Measurements from ENCODE around the gene STRIP2.
"Not testable (repeated sequence)": the region's sequence is repeated elsewhere in the genome, so short reads cannot be mapped to it uniquely, and the experiment has no call there.

STRIP2 gene

DNA sequence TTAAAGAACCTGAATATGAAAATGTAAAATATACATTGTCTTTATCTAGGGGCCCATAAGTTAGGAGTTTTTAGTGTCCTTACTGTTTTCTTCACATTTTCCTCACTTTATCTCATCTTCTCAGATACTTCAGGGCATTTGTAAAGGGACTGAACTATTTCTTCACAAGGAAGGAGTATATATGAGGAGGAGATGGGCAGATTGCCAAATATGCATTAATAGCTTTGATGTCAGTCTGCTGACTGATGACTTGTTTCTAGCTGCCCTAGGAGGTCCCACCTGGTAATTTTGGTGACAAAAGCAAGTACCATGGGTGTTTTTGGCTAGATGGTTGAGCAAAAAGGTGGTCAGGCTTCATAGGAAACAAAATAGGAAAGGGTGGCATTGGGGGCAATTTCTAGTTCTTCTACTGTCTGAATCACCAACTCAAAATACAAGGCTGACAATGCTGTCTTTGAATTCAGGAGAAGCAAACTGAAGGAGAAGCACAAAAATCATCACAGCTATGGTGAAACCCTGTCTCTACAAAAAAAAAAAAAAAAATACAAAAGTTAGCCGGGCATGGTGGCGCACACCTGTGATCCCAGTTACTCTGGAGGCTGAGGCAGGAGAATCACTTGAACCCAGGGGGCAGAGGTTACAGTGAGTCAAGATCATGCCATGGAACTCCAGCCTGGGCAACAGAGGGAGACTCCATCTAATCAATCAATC lies 10.4 kb upstream of the STRIP2 start:
- DNase-seq, result no peak

DNA sequence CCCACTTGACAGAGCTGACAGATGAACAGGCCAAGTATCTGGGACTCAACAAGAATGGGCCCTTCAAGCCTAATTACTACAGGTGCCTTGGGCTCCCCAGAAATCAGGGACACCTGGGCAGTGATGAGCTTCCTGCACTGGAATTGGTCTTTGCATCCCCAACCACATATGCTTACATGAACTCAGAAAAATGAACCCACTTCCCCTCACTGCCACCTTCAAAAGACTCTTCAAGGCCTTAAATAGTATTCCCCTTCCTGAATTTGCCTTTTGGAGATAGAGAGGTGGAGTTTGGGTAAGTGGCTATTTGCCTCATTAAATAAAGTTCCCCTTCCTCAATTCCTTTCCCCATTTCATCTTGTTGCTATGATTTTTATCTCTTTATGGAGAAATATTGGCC lies 7.8 kb upstream of the STRIP2 start:
- no peak for DNase-seq

DNA sequence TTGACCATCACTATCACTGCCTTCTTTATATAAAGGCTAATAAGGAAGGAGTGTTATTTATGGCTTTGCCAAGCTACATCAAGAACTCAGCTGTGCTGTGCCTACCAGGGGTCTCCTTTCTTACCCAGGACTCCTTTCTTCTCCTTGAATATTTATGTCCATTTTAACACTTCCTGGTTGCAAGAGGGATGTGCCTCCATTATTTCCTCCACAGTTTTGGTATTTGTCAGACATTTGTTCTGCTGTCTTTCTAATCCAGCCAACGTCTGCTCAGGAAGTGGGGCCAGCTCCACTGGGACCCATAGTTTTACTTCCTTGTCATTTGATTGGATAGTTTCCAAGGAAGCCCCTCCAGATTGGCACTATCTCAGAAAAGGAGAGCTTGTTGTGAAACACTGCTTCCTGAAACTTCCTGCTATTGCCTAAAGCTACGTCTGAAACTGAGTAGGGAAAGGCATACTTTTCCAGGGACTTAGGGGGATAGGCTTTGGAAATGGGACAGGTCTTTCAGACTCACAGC lies 6.6 kb upstream of the STRIP2 start:
- no peak for DNase-seq

DNA sequence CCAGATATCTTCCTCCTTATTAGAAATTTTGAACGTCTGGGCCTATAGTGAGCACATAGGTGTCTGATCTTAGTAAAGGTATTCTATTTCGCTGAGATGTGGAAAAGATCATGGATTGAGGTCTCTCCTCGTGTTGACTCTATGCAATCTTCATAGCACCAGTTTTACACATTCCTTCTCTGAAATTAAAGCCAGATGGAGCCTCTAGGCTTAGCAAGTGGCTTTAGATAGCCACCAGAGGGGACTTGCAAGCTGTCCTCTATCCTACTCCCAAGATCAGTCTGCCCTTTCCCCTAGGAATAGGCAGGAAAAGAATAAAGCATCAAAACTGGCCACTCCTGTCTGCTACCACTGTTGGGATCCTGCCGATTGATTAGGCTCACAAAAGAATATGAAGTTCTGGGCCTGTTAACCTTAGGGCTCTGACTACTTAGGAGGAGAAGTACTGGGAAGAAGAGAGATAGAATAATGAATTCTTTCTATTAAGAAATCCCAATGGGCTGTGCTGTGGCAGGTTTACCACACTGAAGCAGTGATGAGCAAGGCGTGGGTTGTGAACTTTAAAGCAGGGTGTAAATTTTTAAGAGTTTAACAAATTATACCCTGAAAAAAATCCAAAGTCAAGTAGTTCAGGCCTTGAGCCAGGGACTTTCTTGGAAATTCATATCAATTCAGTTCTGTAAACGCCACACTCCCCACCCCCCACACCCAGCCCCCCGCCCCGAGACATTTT lies 2.2 kb upstream of the STRIP2 start:
- DNase-seq, result peak; percentile 32

DNA sequence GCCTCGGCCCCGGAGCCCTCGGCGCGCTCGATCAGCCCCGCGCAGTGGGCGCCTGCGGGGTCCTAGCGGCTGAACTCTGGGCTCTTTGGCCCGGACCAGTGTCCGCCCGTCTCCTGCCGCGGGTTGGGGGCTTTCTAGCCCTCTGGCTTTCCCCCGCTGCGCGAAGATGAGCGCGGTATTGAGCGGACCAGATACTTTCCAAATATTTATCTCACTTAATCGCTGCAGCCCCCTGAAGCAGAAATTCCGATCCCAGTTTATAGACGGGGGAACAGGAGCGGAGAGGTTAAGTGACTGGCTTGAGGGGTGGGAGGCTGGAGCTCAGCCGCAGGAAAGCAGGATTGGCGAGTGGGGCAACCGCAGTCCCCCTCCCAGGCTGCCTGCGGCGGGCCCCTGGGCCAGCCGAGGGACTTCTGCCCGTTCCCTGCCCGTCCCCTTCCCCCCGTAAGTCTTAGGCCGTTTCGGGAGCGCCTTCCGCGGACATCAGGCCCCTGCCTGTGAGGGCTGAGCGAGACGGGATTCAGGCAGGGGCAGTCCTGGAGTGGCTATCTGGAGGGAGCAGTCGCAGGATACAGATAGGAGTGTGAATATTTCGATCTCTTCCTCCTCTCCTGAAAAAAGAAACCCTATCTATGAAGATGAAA lies 565 bp downstream of the STRIP2 start:
- no peak for DNase-seq

DNA sequence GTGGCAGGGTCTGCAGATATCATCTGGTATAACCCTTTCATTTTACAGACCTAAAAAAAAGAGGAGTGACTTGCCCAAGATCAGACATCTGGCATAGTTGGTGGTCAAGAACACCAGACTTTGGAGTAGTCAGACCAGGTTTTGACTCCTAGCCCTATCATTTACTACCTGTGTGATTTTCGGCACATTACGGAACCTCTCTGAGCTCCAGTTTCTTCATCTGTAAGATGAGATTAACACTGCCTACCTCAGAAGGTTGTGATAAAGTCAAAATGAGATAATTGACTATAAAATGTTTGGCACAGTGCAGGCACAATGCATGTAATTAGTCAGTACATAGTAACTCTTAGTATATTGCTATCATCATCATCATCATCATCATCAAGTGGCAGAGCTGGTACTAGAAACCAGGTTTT lies 1.2 kb downstream of the STRIP2 start:
- no peak for DNase-seq

DNA sequence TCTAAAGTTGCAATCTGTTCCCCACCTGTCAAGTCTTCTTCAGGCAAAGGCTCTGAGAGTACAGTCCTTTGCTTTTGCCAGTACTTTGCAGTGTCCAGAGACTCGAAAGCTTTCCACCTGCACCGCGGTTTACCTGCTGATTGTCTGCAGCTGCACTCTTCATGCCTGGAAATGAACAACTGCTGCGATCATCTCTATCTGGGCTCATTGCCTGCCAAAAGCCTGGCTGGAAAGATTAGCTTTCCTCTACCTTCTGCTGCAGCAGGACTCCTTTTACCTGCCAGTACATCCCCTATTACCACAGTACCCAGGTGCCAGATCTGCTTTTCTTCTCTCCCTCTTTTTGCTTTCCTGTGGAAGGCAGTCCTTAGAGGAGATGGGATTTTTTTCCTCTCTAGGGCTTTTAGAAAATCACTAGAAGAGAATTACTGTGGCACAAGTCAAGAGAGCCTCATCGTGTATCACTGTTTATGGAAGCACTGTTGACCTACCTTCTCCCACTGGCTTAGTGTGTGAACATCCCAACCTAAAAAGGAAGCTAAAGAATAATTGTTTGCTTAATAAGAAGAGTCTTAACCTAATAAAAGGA lies 2.2 kb downstream of the STRIP2 start:
- no peak for DNase-seq

DNA sequence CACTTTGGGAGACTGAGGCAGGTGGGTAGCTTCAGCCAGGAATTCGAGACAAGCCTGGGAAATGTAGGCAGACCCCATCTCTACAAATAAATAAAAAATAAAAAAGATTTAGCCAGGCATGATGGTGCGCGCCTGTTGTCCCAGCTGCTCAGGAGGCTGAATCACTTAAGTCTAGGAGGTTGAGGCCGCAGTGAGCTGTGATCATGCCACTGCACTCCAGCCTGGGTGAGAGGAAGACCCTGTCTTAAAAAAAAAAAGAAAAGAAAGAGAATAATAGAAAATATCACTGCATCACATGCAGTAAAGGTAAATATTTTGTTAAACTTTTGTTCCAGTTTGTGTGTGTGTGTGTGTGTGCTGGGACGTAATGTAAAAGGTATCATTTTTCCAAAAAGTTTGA lies 3.0 kb downstream of the STRIP2 start:
- no peak for DNase-seq

DNA sequence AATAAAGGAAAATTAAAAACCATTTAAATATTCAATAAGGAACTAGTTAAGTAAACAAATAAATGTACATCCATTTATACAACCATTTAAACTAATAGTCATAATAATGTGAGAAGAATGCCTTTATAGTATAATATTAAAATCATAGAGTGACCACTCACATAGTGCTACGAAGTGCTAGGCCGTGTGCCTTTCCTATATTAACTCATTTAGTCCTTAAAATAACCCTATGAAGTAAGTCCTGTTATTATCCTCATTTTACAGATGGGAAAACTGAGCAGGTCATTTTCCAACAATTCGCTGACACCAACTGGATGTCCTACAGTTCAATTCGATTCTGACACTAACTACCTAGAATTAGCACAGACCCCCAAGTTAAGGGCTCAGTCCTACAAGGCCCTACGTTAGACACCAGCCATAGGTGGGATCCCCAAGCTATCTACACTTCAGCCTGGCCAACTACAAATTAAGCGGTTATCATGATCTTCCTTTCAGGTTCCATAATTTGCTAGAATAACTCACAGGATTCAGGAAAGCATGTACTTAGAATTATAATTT lies 4.1 kb downstream of the STRIP2 start:
- DNase-seq, result no peak

DNA sequence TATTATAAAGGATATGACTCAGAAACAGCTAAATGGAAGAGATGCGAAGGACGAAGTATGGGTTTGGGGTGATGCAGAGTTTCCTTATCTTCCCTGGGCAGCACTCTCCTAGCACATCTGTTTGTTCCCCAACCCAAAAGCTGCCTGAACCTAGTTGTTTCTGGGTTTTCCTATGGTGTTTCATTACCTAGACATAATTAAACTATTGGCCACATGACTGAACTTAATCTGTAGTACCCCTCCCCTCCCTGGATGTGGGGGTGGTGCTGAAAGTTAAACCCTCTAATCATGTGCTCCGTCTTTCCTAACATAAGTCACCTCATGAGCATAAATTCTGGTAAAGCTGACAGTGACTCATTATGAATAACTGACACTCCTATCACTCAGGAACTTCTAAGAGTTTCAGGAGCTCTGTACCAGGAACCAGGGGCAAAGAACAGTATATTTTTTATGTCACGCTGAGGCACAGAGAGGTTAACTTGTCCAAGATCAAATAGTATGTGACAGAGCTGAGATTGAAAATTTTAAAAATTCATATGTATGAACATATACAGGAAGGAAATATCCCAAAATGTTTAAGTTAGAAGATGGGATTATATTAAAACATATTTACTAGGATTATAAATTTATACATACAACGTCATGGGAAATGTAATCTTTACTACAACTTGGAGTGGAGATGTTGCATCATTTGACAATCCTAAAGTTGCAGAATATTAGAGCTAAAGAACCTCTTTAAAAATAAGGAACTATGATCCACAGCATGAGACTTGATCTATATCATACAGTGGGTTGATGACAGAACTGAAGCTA lies 4.8 kb downstream of the STRIP2 start:
- DNase-seq, result no peak

DNA sequence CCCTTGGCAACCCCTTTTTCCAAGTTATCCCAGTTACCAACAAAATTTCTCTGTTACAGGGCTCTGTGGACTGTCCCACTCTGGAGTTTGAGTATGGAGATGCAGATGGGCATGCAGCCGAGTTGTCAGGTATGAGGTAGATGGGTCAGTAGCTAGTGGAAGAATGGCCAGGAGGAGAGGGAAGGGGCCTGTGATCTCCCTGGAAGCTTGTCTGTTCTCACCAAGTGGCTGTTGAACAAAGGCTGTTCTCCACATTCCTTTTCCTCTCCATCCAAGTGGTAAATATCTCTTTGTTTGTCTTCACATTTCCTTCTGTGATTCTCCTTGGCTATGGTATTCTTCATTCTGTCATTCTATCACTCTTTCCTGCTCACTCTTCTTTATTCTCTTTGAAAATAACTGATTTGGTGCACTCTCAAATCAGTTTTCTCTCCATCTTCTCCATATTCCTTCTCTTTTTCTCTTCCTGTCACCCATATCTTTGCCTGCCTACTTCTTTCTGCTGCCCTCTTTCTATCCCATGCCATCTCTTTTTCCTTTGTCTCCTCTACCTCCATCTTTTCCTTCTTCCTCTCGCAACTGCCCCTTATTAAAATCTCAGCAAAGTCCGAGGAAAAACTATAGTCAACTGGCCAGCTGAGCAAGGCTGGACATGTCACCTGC lies 5.9 kb downstream of the STRIP2 start:
- no peak for DNase-seq

DNA sequence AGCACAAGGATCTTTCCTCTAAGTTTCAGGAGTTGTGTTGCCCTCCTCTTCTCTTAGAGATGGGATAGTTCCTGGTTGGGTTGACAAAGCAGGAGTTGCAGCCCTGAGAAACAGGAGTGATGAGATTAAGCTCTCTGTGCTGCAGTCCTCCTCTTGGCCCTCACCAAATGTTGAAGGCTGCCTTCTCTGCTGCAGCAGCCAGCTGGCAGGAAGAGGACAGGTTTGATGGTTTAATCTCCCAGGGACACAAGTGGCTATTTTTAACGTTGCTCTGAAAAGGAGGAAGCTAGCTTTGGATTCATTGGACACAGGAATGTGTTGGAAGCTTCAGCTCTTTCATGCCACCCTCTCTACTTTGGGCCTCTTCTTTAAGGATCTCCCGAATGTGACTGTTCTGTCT lies 9.4 kb downstream of the STRIP2 start:
- no peak for DNase-seq

DNA sequence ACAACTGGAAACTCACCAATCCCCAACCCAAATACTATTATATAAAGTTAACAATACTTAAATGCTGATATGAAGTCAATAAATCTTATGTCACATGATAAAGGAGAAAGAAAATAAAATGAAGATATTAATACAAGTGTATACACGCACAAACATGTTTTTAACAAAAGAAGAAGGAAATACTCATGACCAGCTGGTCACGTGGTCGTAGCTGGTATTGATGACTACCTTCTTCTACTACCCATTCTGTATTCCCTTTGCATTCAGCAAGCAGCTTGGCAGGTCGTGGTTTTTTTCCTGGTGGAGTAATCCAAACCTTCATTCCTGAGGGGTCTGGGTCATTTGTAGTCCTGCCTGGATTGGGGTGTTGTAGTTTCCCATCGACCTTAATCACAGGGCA lies 10.5 kb downstream of the STRIP2 start:
- DNase-seq, result not testable (repeated sequence)

DNA sequence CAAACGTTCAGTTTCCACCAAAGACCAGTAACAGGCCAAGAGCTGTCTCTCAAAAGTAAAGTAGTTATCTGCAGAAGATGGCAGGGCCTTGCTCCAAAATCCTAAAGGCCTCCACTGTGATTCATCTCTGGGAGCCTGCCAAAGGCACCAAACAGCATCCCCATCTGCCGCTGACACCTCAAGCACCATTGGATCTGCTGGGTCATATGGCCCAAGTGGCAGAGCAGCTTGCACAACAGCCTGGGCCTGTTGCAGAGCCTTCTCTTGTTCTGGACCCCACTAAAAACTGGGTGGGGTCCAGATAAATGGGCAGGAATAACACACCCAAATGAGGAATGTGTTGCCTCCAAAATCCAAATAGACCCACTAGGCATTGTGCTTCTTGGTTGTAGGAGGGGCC lies 12.7 kb downstream of the STRIP2 start:
- DNase-seq, result not testable (repeated sequence)

DNA sequence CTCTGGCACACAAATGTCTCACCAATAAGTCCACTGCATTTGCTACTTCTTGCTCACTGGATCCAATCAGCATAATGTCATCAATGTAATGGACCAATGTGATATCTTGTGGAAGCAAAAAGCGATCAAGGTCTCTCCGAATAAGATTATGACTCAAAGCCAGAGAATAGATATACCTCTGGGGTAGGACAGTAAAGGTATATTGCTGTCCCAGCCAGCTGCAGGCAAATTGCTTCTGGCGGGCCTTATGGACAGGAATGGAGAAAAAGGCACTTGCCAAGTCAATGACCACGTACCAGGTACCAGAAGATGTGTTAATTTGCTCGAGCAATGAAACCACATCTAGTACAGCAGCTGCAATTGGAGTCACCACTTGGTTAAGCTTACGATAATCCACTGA lies 13.2 kb downstream of the STRIP2 start:
- not testable (repeated sequence) for DNase-seq

DNA sequence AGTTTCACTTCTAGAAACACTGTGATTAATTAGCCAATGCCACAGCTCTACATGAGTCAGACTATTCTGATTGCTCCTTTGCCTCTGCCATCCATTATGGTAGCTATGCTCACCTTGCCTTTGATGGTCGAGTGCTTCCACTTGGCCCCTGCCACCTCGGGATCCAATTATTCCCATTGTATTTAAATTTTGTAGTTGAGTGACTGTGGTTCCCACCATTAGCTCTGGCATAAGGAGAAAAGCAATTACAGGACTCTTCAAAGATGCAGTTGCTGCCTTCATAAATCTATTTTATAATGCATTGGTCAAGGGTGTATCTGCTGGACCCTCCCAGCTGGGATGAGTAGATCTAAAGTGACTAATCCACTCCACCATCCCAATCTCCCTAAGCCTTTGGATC lies 14.4 kb downstream of the STRIP2 start:
- not testable (repeated sequence) for DNase-seq

DNA sequence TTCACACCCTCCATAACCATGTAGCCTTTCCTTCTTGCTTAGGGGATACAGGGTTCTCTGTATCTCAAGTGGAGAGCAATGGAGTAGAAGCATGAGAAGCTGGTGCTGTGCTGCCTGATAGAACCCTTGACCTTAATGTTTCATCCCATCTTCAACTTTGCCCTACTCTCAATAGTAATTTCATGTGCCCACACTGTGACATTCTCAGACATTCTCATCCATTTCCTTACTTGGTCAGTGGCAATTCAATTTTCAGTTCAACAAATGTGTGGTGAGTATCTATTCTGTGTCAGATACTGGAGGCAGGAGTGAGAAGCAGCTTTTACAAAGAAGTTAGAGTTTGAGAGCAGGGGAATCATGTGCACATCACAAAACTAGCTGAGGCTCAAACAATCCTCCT lies 16.1 kb downstream of the STRIP2 start:
- DNase-seq, result no peak

DNA sequence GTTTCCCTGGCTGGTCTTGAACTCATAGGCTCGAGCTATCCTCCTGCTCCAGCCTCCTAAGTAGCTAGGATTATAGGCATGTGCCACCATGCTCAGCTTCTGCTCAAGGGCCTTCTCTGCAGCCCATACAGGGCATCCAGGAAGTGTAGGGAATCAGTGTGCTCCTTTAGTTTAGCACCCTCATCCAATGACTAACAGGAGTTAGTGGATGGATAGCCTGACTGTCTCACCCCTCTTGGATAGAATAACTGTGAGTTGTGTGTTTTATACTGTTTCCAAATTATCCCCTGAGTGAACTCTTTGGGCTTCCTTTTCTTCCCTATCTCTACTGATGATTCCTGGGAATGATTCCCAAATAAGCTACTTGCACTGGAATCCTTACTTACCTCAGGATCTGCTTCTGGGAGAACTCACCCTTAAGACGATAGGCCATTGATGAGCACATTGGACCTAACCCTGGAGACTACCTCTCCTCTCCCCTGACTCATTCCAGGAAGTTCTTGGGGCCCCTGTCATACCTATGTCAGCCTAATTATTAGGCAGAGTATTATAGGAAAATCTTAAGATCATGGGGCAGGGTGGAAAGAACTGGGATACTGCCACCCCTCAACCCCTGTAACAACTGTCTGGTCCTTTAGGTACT lies 18.5 kb downstream of the STRIP2 start:
- DNase-seq, result no peak

DNA sequence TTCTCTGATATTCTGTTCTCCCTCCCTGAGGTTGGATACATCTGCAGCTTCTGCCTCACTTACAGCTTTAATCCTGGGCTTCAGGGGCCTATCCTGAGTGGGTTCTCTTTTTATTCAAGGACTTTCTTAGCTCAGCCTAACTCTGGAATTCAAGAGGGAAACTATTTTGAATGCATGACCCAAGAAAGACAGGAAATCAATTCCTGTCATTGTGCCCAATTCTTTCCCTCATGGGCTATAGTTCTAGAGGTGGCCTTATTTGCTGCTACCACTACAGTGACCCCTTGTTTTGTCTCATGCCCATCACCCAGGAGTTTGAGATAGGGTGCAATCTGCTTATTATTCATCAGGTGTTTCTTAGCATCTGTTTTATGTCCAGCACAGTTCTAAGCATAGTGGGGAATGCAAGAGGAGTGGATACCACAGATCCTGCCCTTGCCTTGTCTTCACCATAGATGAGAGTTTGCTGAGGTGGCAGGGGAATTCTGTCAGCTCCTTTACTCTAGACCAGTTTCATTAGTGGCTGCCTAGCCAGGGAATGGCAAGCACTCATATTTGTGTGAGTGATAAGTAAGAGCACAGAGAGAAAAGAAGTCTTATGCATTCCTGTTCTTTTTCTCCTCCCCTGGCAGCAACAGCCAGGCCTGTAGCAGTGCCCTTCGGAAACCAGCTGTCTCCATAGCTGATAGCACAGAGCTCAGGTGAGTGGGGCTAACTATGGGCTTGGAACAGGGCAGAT lies 19.4 kb downstream of the STRIP2 start:
- DNase-seq, result no peak

DNA sequence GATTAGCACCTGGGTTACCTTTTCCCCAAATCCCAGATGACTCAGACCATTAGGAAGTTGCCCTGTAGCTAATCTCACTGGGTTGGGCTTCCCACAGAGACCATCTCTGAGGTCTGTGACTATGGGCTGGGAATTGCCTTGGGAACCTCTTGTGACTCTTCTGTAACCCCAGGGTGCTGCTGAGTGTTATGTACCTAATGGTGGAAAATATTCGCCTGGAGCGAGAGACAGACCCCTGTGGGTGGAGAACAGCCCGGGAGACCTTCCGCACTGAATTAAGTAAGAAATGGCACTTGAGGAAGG lies 20.0 kb downstream of the STRIP2 start:
- DNase-seq, result no peak

DNA sequence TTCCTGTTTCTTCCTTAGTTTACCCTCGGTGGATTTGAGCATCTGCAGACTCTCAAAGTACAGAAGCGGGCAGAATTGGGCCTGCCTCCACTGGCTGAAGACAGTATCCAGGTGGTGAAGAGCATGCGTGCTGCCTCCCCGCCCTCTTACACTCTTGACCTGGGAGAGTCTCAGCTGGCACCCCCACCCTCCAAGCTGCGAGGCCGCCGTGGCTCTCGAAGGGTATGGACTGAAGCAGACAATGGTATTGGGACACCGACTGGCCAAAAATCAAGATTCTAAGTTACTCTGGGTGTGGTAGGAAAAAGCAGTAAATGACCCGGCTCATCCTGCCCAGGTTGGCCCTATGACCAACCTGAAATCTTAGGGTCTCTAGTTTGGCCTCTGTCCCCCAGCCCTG lies 22.2 kb downstream of the STRIP2 start:
- DNase-seq, result no peak

Data from NCI-H524 treated with DMSO at 0.1 percent for 48 hours (cell line).